ENCODE data around the gene MATR3. TPM values are rescaled to one million over a fixed set of nuclear protein-coding genes. Genes with fewer than 3 reads are reported as not detected.

Gene MATR3
- polyA plus RNA-seq, 1 donor (not counting 4 experiments of a cell fraction or from before 2014, with no cell fraction given), result 122 TPM

DNA sequence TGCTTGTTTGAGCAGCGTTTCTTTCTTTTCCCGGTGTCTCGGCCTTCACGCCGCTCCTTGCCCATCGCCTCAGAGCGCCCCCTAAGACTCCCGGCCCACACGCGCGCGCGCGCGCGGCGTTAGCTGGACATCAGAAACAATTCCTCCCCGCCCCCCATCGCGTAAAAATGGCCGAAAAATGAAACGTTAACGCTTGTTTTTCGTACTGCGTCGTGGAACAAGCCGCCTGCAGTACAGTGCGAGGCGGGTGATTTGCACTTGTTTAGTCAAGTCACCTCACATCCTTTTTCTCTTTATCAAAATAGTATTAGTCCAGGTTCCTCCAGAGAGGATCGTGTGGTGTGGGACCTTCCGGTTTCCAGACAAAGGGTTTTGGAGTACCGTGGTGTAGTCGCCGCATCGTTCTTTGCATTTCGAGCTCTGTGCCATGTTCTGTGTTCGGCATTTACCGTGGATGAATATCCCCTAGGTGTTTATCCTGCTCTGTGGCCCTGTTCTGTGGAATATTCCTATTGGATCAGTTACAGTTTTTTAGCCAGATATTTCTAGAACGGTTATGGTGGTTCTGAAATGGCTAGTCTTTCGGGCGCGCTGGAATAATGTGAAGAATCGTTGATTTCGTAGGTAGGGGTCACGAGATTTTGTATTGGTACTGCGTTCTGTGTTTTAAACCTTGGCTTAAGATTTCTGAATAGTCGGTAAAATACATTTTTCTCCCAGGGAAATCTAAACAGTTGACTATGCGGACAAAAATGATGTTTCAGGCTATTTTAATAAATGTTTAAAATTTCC, 1.0 kb downstream of the MATR3 start:
- Histone ChIP-seq H3K4me3 (ENCODE audit: control insufficient read depth in 2 of 3, extremely low read depth in 1 of 3, insufficient read depth in 2 of 3, low read depth in 1 of 3, low read length in 3 of 3) (peak overlapping the region; percentile 68 to 99 (median 72)), H3K27ac (ENCODE audit: control insufficient read depth, insufficient read depth, low read length) (peak overlapping the region; percentile 98), H3K9me3 (ENCODE audit: control insufficient read depth, low read depth, low read length) (no peaks in the 10 kb centered on the region), H4K20me1 (ENCODE audit: control insufficient read depth, extremely low read depth, insufficient read depth, low read length) (peaks cover 43% of the 10 kb centered on the region), H3K79me2 (ENCODE audit: control insufficient read depth, insufficient read depth, low read length) (peaks cover 61% of the 10 kb centered on the region), H2AFZ (ENCODE audit: control insufficient read depth, low read length) (peak overlapping the region; percentile 65), H3K4me2 (ENCODE audit: control insufficient read depth, extremely low read depth, insufficient read depth, low read depth, low read length) (peak overlapping the region; percentile 87), H3K4me1 (ENCODE audit: control insufficient read depth, extremely low read depth, insufficient read depth, low read length) (peaks cover 17% of the 10 kb centered on the region), H3K9ac (ENCODE audit: control insufficient read depth, extremely low read depth, insufficient read depth, low read length) (peak overlapping the region; percentile 99), H3K27me3 (ENCODE audit: control insufficient read depth, extremely low read depth, insufficient read depth, low read length) (no peaks in the 10 kb centered on the region), H3K9me1 (ENCODE audit: control insufficient read depth, extremely low read depth, insufficient read depth, low read length) (peaks cover 8% of the 10 kb centered on the region), H3K36me3 (ENCODE audit: control insufficient read depth in 2 of 2, extremely low read depth in 1 of 2, insufficient read depth in 2 of 2, low read length in 2 of 2) (peaks cover 0 to 4% of the 10 kb centered on the region in 2 experiments)
- dilution Hi-C loops (cut with MboI; ENCODE audit: extremely low pct_ligation_motif_present, low sequenced_read_pairs), result no loop called here
- FAIRE-seq (no peak), DNase-seq (ENCODE audit: low read depth, low spot score) (no peak)
- no peak for TF ChIP-seq EZH2 (IDR thresholded peaks at IDR 0.05; ENCODE audit: low read length)
- TF ChIP-seq, protein P1, sequence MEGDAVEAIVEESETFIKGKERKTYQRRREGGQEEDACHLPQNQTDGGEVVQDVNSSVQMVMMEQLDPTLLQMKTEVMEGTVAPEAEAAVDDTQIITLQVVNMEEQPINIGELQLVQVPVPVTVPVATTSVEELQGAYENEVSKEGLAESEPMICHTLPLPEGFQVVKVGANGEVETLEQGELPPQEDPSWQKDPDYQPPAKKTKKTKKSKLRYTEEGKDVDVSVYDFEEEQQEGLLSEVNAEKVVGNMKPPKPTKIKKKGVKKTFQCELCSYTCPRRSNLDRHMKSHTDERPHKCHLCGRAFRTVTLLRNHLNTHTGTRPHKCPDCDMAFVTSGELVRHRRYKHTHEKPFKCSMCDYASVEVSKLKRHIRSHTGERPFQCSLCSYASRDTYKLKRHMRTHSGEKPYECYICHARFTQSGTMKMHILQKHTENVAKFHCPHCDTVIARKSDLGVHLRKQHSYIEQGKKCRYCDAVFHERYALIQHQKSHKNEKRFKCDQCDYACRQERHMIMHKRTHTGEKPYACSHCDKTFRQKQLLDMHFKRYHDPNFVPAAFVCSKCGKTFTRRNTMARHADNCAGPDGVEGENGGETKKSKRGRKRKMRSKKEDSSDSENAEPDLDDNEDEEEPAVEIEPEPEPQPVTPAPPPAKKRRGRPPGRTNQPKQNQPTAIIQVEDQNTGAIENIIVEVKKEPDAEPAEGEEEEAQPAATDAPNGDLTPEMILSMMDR (optimal IDR thresholded peaks at IDR 0.05 in 1 of 3, IDR thresholded peaks at IDR 0.05 in 1 of 3, conservative IDR thresholded peaks at IDR 0.05 in 1 of 3; ENCODE audit: extremely low read depth in 1 of 3, insufficient read depth in 2 of 3, low read length in 3 of 3), result peak in 2 of 3 experiments; percentile 15 to 37

DNA sequence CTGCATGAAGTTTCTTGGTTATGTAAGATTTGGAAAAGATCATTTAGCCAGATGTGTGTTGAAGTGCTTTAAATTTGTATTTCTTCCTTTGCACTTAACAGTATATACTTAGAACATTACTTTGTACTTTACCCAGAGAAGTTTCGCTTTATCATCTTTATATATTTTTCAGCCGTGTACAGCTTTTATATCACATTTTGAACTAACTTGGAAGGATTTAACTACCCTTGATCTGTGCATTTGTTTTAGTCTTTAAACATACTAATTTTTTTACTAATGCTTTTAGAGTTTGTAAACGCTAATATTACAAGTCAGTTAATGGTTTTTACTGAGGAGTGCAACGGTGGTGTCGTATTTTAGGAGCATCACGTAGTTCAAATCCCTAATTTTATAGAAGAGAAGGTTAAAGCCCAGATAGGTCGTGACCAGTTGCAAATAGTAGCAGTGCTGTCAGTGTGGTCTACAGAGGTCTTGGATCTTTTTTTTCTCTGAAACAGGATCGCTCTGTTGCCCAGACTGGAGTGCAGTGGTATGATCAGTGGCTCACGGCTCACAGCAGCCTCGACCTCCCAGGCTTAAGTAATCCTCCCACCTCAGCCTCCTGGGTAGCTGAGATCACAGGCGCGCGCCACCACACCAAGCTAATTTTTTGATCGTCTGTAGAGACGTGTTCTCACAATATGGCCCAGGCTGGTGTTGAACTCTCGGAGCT, 2.0 kb downstream of the MATR3 start:
- peaks cover 0 to 4% of the 10 kb centered on the region in 2 experiments for H3K36me3 ChIP-seq (ENCODE audit: control insufficient read depth in 2 of 2, extremely low read depth in 1 of 2, insufficient read depth in 2 of 2, low read length in 2 of 2)
- no peaks in the 10 kb centered on the region for H3K9me3 ChIP-seq (ENCODE audit: control insufficient read depth, low read depth, low read length)
- FAIRE-seq (no peak), DNase-seq (ENCODE audit: low read depth, low spot score) (no peak)
- H3K27me3 ChIP-seq (ENCODE audit: control insufficient read depth, extremely low read depth, insufficient read depth, low read length), result no peaks in the 10 kb centered on the region
- peaks cover 50% of the 10 kb centered on the region for H4K20me1 ChIP-seq (ENCODE audit: control insufficient read depth, extremely low read depth, insufficient read depth, low read length)
- H3K79me2 ChIP-seq (ENCODE audit: control insufficient read depth, insufficient read depth, low read length), result peaks cover 70% of the 10 kb centered on the region
- H2AFZ ChIP-seq (ENCODE audit: control insufficient read depth, low read length), result no peak overlapping the region
- peak overlapping the region; percentile 87 for H3K4me2 ChIP-seq (ENCODE audit: control insufficient read depth, extremely low read depth, insufficient read depth, low read depth, low read length)
- peaks cover 8% of the 10 kb centered on the region for H3K9me1 ChIP-seq (ENCODE audit: control insufficient read depth, extremely low read depth, insufficient read depth, low read length)
- peak overlapping the region; percentile 68 to 99 (median 72) for H3K4me3 ChIP-seq (ENCODE audit: control insufficient read depth in 2 of 3, extremely low read depth in 1 of 3, insufficient read depth in 2 of 3, low read depth in 1 of 3, low read length in 3 of 3)
- TF ChIP-seq, protein P1 (optimal IDR thresholded peaks at IDR 0.05 in 1 of 3, IDR thresholded peaks at IDR 0.05 in 1 of 3, conservative IDR thresholded peaks at IDR 0.05 in 1 of 3; ENCODE audit: extremely low read depth in 1 of 3, insufficient read depth in 2 of 3, low read length in 3 of 3), result no peak
- no peak for TF ChIP-seq EZH2 (IDR thresholded peaks at IDR 0.05; ENCODE audit: low read length)
- peak overlapping the region; percentile 99 for H3K9ac ChIP-seq (ENCODE audit: control insufficient read depth, extremely low read depth, insufficient read depth, low read length)
- H3K4me1 ChIP-seq (ENCODE audit: control insufficient read depth, extremely low read depth, insufficient read depth, low read length), result peaks cover 17% of the 10 kb centered on the region
- H3K27ac ChIP-seq (ENCODE audit: control insufficient read depth, insufficient read depth, low read length), result peak overlapping the region; percentile 98
- dilution Hi-C loops (cut with MboI; ENCODE audit: extremely low pct_ligation_motif_present, low sequenced_read_pairs), result no loop called here
